SK-N-SH treated with all-trans-retinoic acid at 6 μM for 48 hours (cell line): ENCODE data around the gene ASPN.

Experiments used
- ATAC-seq: fragments of 200-7000 bp; cut with Tn5 transposase; 3 replicates; pipeline ENCODE4 v1.9.1; 2020; ENCODE audit warnings: mild to moderate bottlenecking, moderate library complexity
- ARNTL ChIP-seq: fragments of 450-650 bp; formaldehyde crosslinking; IDR thresholded peaks from 2 replicates; pipeline ENCODE4 v1.5.0; 2020; ENCODE audit warnings: low read depth, mild to moderate bottlenecking, moderate library complexity, borderline replicate concordance
- BACH2 ChIP-seq: fragments of 250-450 bp; sonication (Bioruptor Pico); IDR thresholded peaks from 2 replicates; pipeline ENCODE4 v1.9.0; 2021; ENCODE audit warnings: mild to moderate bottlenecking, borderline replicate concordance
- CREB5 ChIP-seq: fragments of 250-450 bp; sonication (Bioruptor Pico); IDR thresholded peaks from 2 replicates; pipeline ENCODE4 v1.5.1; 2020; ENCODE audit warnings: low read depth, mild to moderate bottlenecking, moderate library complexity
- CSDC2 ChIP-seq: fragments of 250-450 bp; sonication (Bioruptor Pico); IDR thresholded peaks from 2 replicates; pipeline ENCODE4 v1.5.0; 2020; ENCODE audit warnings: mild to moderate bottlenecking, moderate library complexity
- CSRNP3 ChIP-seq: fragments of 250-450 bp; sonication (Bioruptor Pico); IDR thresholded peaks from 2 replicates; pipeline ENCODE4 v1.5.1; 2021; ENCODE audit warnings: mild to moderate bottlenecking, moderate library complexity
- ESRRG ChIP-seq: fragments of 250-450 bp; sonication (Bioruptor Pico); IDR thresholded peaks from 2 replicates; pipeline ENCODE4 v1.6.1; 2021; ENCODE audit warnings: mild to moderate bottlenecking
- GLIS3 ChIP-seq: fragments of 250-450 bp; sonication (Bioruptor Pico); IDR thresholded peaks from 2 replicates; pipeline ENCODE4 v1.5.0; 2020; ENCODE audit warnings: mild to moderate bottlenecking, moderate library complexity
- ISL1 ChIP-seq: fragments of 250-450 bp; sonication (Bioruptor Pico); IDR thresholded peaks from 2 replicates; pipeline ENCODE4 v2.1.2; 2022; ENCODE audit warnings: mild to moderate bottlenecking, moderate library complexity
- OSR1 ChIP-seq: fragments of 250-450 bp; sonication (Bioruptor Pico); IDR thresholded peaks from 2 replicates; pipeline ENCODE4 v1.8.0; 2022; ENCODE audit warnings: moderate library complexity, mild to moderate bottlenecking, inconsistent platforms
- POU6F1 ChIP-seq: fragments of 250-450 bp; sonication (Bioruptor Pico); IDR thresholded peaks from 2 replicates; pipeline ENCODE4 v1.8.0; 2021; ENCODE audit warnings: low read depth, mild to moderate bottlenecking, moderate library complexity, borderline replicate concordance
- PPARA ChIP-seq: fragments of 250-450 bp; sonication (Bioruptor Pico); IDR thresholded peaks from 2 replicates; pipeline ENCODE4 v1.5.0; 2020; ENCODE audit warnings: mild to moderate bottlenecking, borderline replicate concordance
- RARB ChIP-seq: fragments of 250-450 bp; sonication (Bioruptor Pico); IDR thresholded peaks from 2 replicates; pipeline ENCODE4 v1.8.0; 2021; ENCODE audit warnings: mild to moderate bottlenecking, moderate library complexity
- SNAI2 ChIP-seq: fragments of 250-450 bp; sonication (Bioruptor Pico); IDR thresholded peaks from 2 replicates; pipeline ENCODE4 v1.5.0; 2020; ENCODE audit warnings: mild to moderate bottlenecking, moderate library complexity
- TCF4 ChIP-seq: fragments of 250-450 bp; sonication (Bioruptor Pico); IDR thresholded peaks from 2 replicates; pipeline ENCODE4 v1.8.0; 2021; ENCODE audit warnings: mild to moderate bottlenecking, moderate library complexity, borderline replicate concordance
- TOX ChIP-seq: fragments of 250-450 bp; sonication (Bioruptor Pico); IDR thresholded peaks from 2 replicates; pipeline ENCODE4 v1.8.0; 2021; ENCODE audit warnings: mild to moderate bottlenecking, moderate library complexity, borderline replicate concordance
- TSHZ2 ChIP-seq: fragments of 250-450 bp; sonication (Bioruptor Pico); IDR thresholded peaks from 2 replicates; pipeline ENCODE4 v1.5.0; 2020; ENCODE audit warnings: mild to moderate bottlenecking, moderate library complexity
- ZC3H10 ChIP-seq: fragments of 250-450 bp; sonication (Bioruptor Pico); IDR thresholded peaks from 2 replicates; pipeline ENCODE4 v1.5.1; 2021; ENCODE audit warnings: mild to moderate bottlenecking, moderate library complexity
- ZFP30 ChIP-seq: fragments of 450-650 bp; formaldehyde crosslinking; IDR thresholded peaks from 2 replicates; pipeline ENCODE4 v1.5.0; 2022; ENCODE audit warnings: mild to moderate bottlenecking, moderate library complexity
- ZNF565 ChIP-seq: fragments of 450-650 bp; formaldehyde crosslinking; conservative IDR thresholded peaks from 2 replicates; pipeline ENCODE4 v1.5.0; 2020; ENCODE audit warnings: low read depth, mild to moderate bottlenecking, moderate library complexity
- ZNF70 ChIP-seq: fragments of 450-650 bp; formaldehyde crosslinking; IDR thresholded peaks from 2 replicates; pipeline ENCODE4 v1.5.0; 2020; ENCODE audit warnings: mild to moderate bottlenecking, moderate library complexity
- ZNF8 ChIP-seq: fragments of 450-650 bp; formaldehyde crosslinking; IDR thresholded peaks from 2 replicates; pipeline ENCODE4 v1.5.0; 2020; ENCODE audit warnings: mild to moderate bottlenecking, moderate library complexity

ASPN gene

GRCh38 chr9:92527291-92527828 lies 45.1 kb upstream of the ASPN start:
- ATAC-seq: no peak
- TF ChIP-seq ISL1 (CRISPR knock-in tag) (no peak), TCF4 (no peak), ZFP30 (CRISPR knock-in tag) (no peak), RARB (CRISPR knock-in tag) (no peak), ZNF8 (CRISPR knock-in tag) (no peak), PPARA (no peak), CSRNP3 (CRISPR knock-in tag) (no peak), CSDC2 (CRISPR knock-in tag) (no peak), BACH2 (CRISPR knock-in tag) (no peak), TOX (CRISPR knock-in tag) (no peak), ARNTL (CRISPR knock-in tag) (no peak), POU6F1 (CRISPR knock-in tag) (no peak), TSHZ2 (no peak), CREB5 (CRISPR knock-in tag) (no peak), ESRRG (CRISPR knock-in tag) (no peak), SNAI2 (CRISPR knock-in tag) (no peak), GLIS3 (CRISPR knock-in tag) (no peak)

- TF ChIP-seq CSDC2 (CRISPR knock-in tag) (no peak), SNAI2 (CRISPR knock-in tag) (no peak), ARNTL (CRISPR knock-in tag) (no peak), ZFP30 (CRISPR knock-in tag) (no peak), ESRRG (CRISPR knock-in tag) (no peak), ZNF70 (CRISPR knock-in tag) (no peak), CREB5 (CRISPR knock-in tag) (no peak), OSR1 (CRISPR knock-in tag) (no peak), ZC3H10 (CRISPR knock-in tag) (no peak), ZNF565 (CRISPR knock-in tag) (no peak), RARB (CRISPR knock-in tag) (no peak), BACH2 (CRISPR knock-in tag) (no peak), POU6F1 (CRISPR knock-in tag) (no peak)
- ATAC-seq: no peak
Observed at GRCh38 chr9:92525306-92525705, 43.0 kb upstream of the ASPN start.
